PC-9 (cell line): ENCODE data around the gene PGM2.

Source experiments
- EZH2 ChIP-seq: fragments of 200-600 bp; sonication (generic); IDR thresholded peaks from 2 replicates; pipeline ENCODE4 v1.8.0; 2017; ENCODE audit warnings: antibody characterized with exemption, low read depth
- TF ChIP-seq, protein P1 (sequence below): fragments of 200-600 bp; sonication (generic); conservative IDR thresholded peaks from 2 replicates; pipeline ENCODE4 v1.6.1; 2017; ENCODE audit warnings: mixed run types, antibody characterized with exemption, mild to moderate bottlenecking, moderate library complexity

DNA sequence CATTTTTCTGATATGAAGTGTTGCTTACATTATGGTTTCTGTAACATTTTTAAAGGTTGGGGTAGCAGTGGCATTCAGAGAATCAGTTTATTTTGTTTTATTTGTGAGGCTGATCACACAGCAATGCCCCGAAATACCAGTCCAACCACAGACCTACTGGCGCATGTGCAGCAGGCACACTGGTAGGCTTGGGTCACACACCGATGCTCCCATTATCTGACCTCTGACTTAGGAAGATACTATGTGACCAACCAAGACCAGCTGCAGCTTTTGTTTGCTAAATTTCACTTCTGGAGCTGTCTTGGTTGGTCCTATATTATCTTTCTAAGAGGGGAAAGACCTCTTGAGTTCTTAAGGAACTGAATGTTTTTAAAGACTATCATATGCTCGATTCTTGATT lies 18.7 kb downstream of the PGM2 start:
- TF ChIP-seq, protein P1, sequence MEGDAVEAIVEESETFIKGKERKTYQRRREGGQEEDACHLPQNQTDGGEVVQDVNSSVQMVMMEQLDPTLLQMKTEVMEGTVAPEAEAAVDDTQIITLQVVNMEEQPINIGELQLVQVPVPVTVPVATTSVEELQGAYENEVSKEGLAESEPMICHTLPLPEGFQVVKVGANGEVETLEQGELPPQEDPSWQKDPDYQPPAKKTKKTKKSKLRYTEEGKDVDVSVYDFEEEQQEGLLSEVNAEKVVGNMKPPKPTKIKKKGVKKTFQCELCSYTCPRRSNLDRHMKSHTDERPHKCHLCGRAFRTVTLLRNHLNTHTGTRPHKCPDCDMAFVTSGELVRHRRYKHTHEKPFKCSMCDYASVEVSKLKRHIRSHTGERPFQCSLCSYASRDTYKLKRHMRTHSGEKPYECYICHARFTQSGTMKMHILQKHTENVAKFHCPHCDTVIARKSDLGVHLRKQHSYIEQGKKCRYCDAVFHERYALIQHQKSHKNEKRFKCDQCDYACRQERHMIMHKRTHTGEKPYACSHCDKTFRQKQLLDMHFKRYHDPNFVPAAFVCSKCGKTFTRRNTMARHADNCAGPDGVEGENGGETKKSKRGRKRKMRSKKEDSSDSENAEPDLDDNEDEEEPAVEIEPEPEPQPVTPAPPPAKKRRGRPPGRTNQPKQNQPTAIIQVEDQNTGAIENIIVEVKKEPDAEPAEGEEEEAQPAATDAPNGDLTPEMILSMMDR, result no peak
- TF ChIP-seq EZH2, result no peak
